SK-N-SH (cell line): ENCODE data around the gene LOXL4. TPM values are rescaled to one million over a fixed set of nuclear protein-coding genes. Genes with fewer than 3 reads are reported as not detected.

Source experiments
- CTCF ChIA-PET: fragments of 300-600, 350-600 bp; formaldehyde crosslinking; extraction: SDS; loops from one replicate; lab custom pipeline; 2021; lab: Yijun Ruan, JAX
- POLR2A ChIA-PET: fragments of 350-600 bp; sonication (Branson Sonifier 250); formaldehyde crosslinking; extraction: SDS; loops from one replicate; lab custom pipeline; 2020; ENCODE audit warnings: antibody characterized with exemption, inconsistent platforms; lab: Yijun Ruan, JAX
- DNase-seq: peaks from one replicate; pipeline ENCODE4 v3.0.0; 2012
- H2AFZ ChIP-seq: fragments of 200-600 bp; sonication (generic); 2 replicates; pipeline ENCODE4 v1.8.1; 2016; ENCODE audit warnings: antibody characterized with exemption, mild to moderate bottlenecking, low read depth
- H3F3A ChIP-seq: fragments of 200-600 bp; sonication (generic); replicated peaks from 2 replicates; pipeline ENCODE3; 2016; ENCODE audit warnings: antibody characterized with exemption, mild to moderate bottlenecking; ENCODE audit not compliant: insufficient read depth
- H3K27ac ChIP-seq, 2 experiments: fragments of 200-500 bp in 1 of 2; fragments of 200-600 bp in 1 of 2; sonication (Bioruptor generic) in 1 of 2; sonication (generic), shearing (Covaris generic) in 1 of 2; 2 replicates each; pipeline versions ENCODE4 v1.5.1 to v1.6.1; 2014 to 2016; ENCODE audit warnings: low read depth in 2 of 2, inconsistent platforms in 1 of 2, low read length in 1 of 2, mild to moderate bottlenecking in 1 of 2, mixed read lengths in 1 of 2
- H3K27me3 ChIP-seq: fragments of 200-600 bp; sonication (generic), shearing (Covaris generic); 2 replicates; pipeline ENCODE4 v1.6.1; 2016; ENCODE audit warnings: mixed run types; ENCODE audit not compliant: insufficient read depth
- H3K36me3 ChIP-seq, 2 experiments: fragments of 200-500 bp in 1 of 2; fragments of 200-600 bp in 1 of 2; sonication (Bioruptor generic) in 1 of 2; sonication (generic) in 1 of 2; replicated peaks in 1 of 2; 2 replicates each; pipeline versions ENCODE3 to v1.5.1; 2014 to 2016; ENCODE audit warnings: low read length in 1 of 2, mild to moderate bottlenecking in 1 of 2; ENCODE audit not compliant: insufficient read depth in 2 of 2, control insufficient read depth in 1 of 2
- H3K4me1 ChIP-seq, 2 experiments: fragments of 200-500 bp in 1 of 2; fragments of 200-600 bp in 1 of 2; sonication (Bioruptor generic) in 1 of 2; sonication (generic), shearing (Covaris generic) in 1 of 2; 2 replicates each; pipeline versions ENCODE4 v1.5.1 to v1.6.1; 2014 to 2016; ENCODE audit warnings: low read depth in 1 of 2, low read length in 1 of 2, mixed run types in 1 of 2; ENCODE audit not compliant: insufficient read depth in 2 of 2, control insufficient read depth in 1 of 2
- H3K4me2 ChIP-seq: fragments of 200-600 bp; sonication (generic), shearing (Covaris generic); 2 replicates; pipeline ENCODE4 v1.6.1; 2017; ENCODE audit warnings: mixed run types
- H3K4me3 ChIP-seq, 2 experiments: fragments of 200-500 bp in 1 of 2; fragments of 200-600 bp in 1 of 2; sonication (Bioruptor generic) in 1 of 2; sonication (generic), shearing (Covaris generic) in 1 of 2; 2 replicates each; pipeline versions ENCODE4 v1.5.1 to v1.8.1; 2014 to 2016; ENCODE audit warnings: low read depth in 2 of 2, inconsistent platforms in 1 of 2, low read length in 1 of 2, mild to moderate bottlenecking in 1 of 2, mixed read lengths in 1 of 2, moderate library complexity in 1 of 2
- H3K79me2 ChIP-seq: fragments of 200-600 bp; sonication (generic); 2 replicates; pipeline ENCODE4 v1.8.1; 2017; ENCODE audit warnings: mild to moderate bottlenecking; ENCODE audit not compliant: insufficient read depth
- H3K9ac ChIP-seq: fragments of 200-600 bp; sonication (generic); 2 replicates; pipeline ENCODE4 v1.6.1; 2017; ENCODE audit warnings: mixed run types
- H3K9me2 ChIP-seq: fragments of 200-600 bp; sonication (generic); 2 replicates; pipeline ENCODE4 v1.6.1; 2017; ENCODE audit warnings: mixed run types
- H3K9me3 ChIP-seq: fragments of 200-600 bp; sonication (generic); 2 replicates; pipeline ENCODE4 v1.6.1; 2017; ENCODE audit warnings: mixed run types, mild to moderate bottlenecking, moderate library complexity
- H4K20me1 ChIP-seq: fragments of 200-600 bp; sonication (generic); 2 replicates; pipeline ENCODE4 v1.6.1; 2017; ENCODE audit warnings: mild to moderate bottlenecking, mixed run types; ENCODE audit not compliant: insufficient read depth
- CHD2 ChIP-seq: fragments of 150-350 bp; IDR thresholded peaks from 2 replicates; pipeline ENCODE4 v1.6.1; 2018; ENCODE audit warnings: low read length; ENCODE audit not compliant: partially characterized antibody
- FOXM1 ChIP-seq: IDR thresholded peaks from 2 replicates; pipeline ENCODE4 v1.4.0; 2012; ENCODE audit warnings: low read depth, mild to moderate bottlenecking
- GABPA ChIP-seq: IDR thresholded peaks from 2 replicates; pipeline ENCODE4 v1.4.0; 2012; ENCODE audit warnings: low read depth, mild to moderate bottlenecking
- GATA2 ChIP-seq: sonication (generic); formaldehyde crosslinking; IDR thresholded peaks from 2 replicates; pipeline ENCODE4 v1.5.0; 2020; ENCODE audit warnings: mild to moderate bottlenecking, missing genetic modification reagents
- MEF2A ChIP-seq: IDR thresholded peaks from 2 replicates; pipeline ENCODE4 v1.4.0; 2012; ENCODE audit warnings: low read depth, borderline replicate concordance
- PBX3 ChIP-seq: IDR thresholded peaks from 2 replicates; pipeline ENCODE4; 2012
- POLR2AphosphoS5 ChIP-seq: IDR thresholded peaks from 2 replicates; pipeline ENCODE4 v1.6.1; 2012; ENCODE audit warnings: low read depth, low read length
- RCOR1 ChIP-seq: fragments of 150-350 bp; IDR thresholded peaks from 2 replicates; pipeline ENCODE4 v1.6.1; 2017; ENCODE audit warnings: antibody characterized with exemption, low read length
- REST ChIP-seq: IDR thresholded peaks from 2 replicates; pipeline ENCODE4 v1.6.1; 2012; ENCODE audit warnings: mild to moderate bottlenecking, low read depth, low read length, moderate library complexity
- RFX5 ChIP-seq: IDR thresholded peaks from 2 replicates; pipeline ENCODE4 v1.6.1; 2012; ENCODE audit warnings: mild to moderate bottlenecking, improper control_type of control experiment, low read length
- SMC3 ChIP-seq: IDR thresholded peaks from 2 replicates; pipeline ENCODE4 v1.6.1; 2012; ENCODE audit warnings: low read depth, low read length, improper control_type of control experiment
- TAF1 ChIP-seq: IDR thresholded peaks from 2 replicates; pipeline ENCODE4 v1.6.1; 2012; ENCODE audit warnings: low read depth, mild to moderate bottlenecking, low read length, moderate library complexity, borderline replicate concordance
- YY1 ChIP-seq: IDR thresholded peaks from 2 replicates; pipeline ENCODE4 v1.4.0; 2012; ENCODE audit warnings: low read depth, mild to moderate bottlenecking
- WGBS: methylation state at CpG from one replicate; pipeline ENCODE4 v1.1.6; 2017; ENCODE audit warnings: low lambda C conversion rate; 5-methylcytosine and 5-hydroxymethylcytosine counted together
- polyA plus RNA-seq, 3 experiments: library from polyadenylated mRNA; depleted of rRNA; stranded (reverse); fragments of >200 nt; gene quantifications; 2 replicates each; pipeline ENCODE4 v1.2.3, GENCODE V29; 2012
- TF ChIP-seq, protein P1 (sequence below): IDR thresholded peaks from 2 replicates; pipeline ENCODE4 v1.4.0; 2012; ENCODE audit warnings: low read depth, borderline replicate concordance
- TF ChIP-seq, protein P2 (sequence below): fragments of 200-600 bp; sonication (generic); IDR thresholded peaks from 2 replicates; pipeline ENCODE4 v1.6.1; 2017; ENCODE audit warnings: antibody characterized with exemption, mild to moderate bottlenecking, moderate library complexity
- TF ChIP-seq, protein P3 (sequence below): fragments of 150-350 bp; IDR thresholded peaks from 2 replicates; pipeline ENCODE4 v1.6.1; 2016; ENCODE audit warnings: mild to moderate bottlenecking, low read depth, low read length

The LOXL4 gene
- polyA plus RNA-seq, 1 of the 3 experiments (the other 2 are of a cell fraction), result 1.7 TPM

DNA sequence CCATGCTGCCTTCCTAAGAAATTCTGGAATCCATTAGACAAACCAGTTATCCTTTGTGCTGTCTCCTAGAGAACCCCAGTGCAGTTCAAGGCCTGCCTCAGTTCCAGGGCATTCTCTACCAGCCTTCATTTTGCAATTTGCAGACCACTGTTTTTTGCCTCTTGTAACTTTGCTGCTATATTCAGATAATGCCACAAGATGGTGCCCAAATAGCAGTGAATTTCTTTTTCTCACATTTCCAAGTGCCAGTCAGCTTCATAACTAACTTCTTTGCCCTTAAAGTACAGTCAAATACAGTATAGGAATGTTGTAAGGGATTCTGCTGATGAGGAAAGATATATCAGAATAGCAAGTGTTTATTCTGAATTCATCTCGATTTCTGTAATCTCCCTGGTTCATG is 25.2 kb downstream of the LOXL4 start (continued):
- TF ChIP-seq, protein P1, sequence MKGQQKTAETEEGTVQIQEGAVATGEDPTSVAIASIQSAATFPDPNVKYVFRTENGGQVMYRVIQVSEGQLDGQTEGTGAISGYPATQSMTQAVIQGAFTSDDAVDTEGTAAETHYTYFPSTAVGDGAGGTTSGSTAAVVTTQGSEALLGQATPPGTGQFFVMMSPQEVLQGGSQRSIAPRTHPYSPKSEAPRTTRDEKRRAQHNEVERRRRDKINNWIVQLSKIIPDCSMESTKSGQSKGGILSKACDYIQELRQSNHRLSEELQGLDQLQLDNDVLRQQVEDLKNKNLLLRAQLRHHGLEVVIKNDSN, result no peak
- TF ChIP-seq GATA2, result no peak
- no peak for TF ChIP-seq YY1
- TF ChIP-seq REST, result no peak
- TF ChIP-seq PBX3, result no peak
- TF ChIP-seq SMC3, result peak; percentile 61
- TF ChIP-seq TAF1, result no peak

DNA sequence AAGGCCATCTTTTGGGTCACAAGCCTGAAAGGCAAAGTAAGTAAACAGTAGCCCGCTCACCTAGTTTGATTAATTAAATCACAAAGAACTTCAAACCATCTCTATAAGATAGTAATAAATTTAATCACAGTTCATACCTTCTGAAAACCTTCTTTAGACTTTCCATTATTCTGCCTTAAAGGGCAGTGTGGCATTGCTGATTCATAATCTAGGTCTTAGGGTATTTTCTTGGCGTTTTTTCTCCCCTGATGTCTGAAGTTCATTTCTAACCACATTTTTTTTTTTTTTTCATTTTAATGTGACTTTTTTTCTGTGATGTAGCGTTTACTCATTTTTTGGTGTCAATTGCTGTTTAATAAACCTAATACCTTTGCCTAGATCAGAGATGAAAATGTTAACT is 27.5 kb downstream of the LOXL4 start:
- Histone ChIP-seq H4K20me1 (no peaks in the 10 kb centered on the region), H3K4me1 (0 out of 4 replicates have a peak, but pooled peaks cover 0 to 6% of the 10 kb centered on the region in 2 experiments)
- TF ChIP-seq FOXM1 (no peak), MEF2A (no peak), RCOR1 (no peak), RFX5 (no peak), POLR2AphosphoS5 (no peak), GABPA (no peak), CHD2 (no peak), YY1 (no peak)
- TF ChIP-seq, protein P2, sequence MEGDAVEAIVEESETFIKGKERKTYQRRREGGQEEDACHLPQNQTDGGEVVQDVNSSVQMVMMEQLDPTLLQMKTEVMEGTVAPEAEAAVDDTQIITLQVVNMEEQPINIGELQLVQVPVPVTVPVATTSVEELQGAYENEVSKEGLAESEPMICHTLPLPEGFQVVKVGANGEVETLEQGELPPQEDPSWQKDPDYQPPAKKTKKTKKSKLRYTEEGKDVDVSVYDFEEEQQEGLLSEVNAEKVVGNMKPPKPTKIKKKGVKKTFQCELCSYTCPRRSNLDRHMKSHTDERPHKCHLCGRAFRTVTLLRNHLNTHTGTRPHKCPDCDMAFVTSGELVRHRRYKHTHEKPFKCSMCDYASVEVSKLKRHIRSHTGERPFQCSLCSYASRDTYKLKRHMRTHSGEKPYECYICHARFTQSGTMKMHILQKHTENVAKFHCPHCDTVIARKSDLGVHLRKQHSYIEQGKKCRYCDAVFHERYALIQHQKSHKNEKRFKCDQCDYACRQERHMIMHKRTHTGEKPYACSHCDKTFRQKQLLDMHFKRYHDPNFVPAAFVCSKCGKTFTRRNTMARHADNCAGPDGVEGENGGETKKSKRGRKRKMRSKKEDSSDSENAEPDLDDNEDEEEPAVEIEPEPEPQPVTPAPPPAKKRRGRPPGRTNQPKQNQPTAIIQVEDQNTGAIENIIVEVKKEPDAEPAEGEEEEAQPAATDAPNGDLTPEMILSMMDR, result no peak
- TF ChIP-seq, protein P3, sequence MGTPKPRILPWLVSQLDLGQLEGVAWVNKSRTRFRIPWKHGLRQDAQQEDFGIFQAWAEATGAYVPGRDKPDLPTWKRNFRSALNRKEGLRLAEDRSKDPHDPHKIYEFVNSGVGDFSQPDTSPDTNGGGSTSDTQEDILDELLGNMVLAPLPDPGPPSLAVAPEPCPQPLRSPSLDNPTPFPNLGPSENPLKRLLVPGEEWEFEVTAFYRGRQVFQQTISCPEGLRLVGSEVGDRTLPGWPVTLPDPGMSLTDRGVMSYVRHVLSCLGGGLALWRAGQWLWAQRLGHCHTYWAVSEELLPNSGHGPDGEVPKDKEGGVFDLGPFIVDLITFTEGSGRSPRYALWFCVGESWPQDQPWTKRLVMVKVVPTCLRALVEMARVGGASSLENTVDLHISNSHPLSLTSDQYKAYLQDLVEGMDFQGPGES, result no peak
- TF ChIP-seq, protein P1, result no peak
- TF ChIP-seq, all 33 proteins: peak for 0
- DNase-seq, result no peak
- Histone ChIP-seq H3K4me3 (no peak overlapping the region), H3F3A (peaks cover 4% of the 10 kb centered on the region), H2AFZ (no peak overlapping the region), H3K9me2 (no peaks in the 10 kb centered on the region), H3K27ac (no peak overlapping the region), H3K79me2 (no peaks in the 10 kb centered on the region), H3K9ac (no peak overlapping the region), H3K27me3 (no peaks in the 10 kb centered on the region), H3K4me2 (no peak overlapping the region), H3K36me3 (peaks cover 35 to 66% of the 10 kb centered on the region in 2 experiments), H3K9me3 (no peaks in the 10 kb centered on the region)
- 86% methylated on average over 3 of the region's 3 CpGs for WGBS
- CTCF ChIA-PET, result interaction anchor here (1.0 to 7.9 kb wide), 3 partner anchors 36 to 70 kb away, joined by 3 to 95 read pairs (median 23); no protein-coding TSS in a partner anchor
- POLR2A ChIA-PET, result no interaction called here
